HEK293 (cell line): ENCODE measurements around the gene ZNF20.
"Not testable (repeated sequence)": the region's sequence is repeated elsewhere in the genome, so short reads cannot be mapped to it uniquely, and the experiment has no call there.

ENCODE experiments used
- CTCF ChIA-PET: fragments of 350-600 bp; formaldehyde crosslinking; extraction: SDS; loops from one replicate; lab custom pipeline; 2021; ENCODE audit warnings: antibody characterized with exemption; lab: Yijun Ruan, JAX
- POLR2A ChIA-PET: fragments of 300-600 bp; formaldehyde crosslinking; extraction: SDS; loops from one replicate; lab custom pipeline; 2020; ENCODE audit warnings: antibody characterized with exemption, inconsistent platforms; lab: Yijun Ruan, JAX
- H3K27ac ChIP-seq: fragments of 200-500 bp; sonication (Bioruptor generic); 2 replicates; pipeline ENCODE4 v1.5.1; 2014; ENCODE audit warnings: low read depth, low read length, control low read depth, inconsistent platforms; ENCODE audit errors: extremely low read depth
- H3K36me3 ChIP-seq, 2 experiments: fragments of 200-500 bp in 1 of 2; sonication (Bioruptor generic) in 1 of 2; 1 replicate in 1 of 2; 2 replicates in 1 of 2; pipeline ENCODE4 v1.5.1; 2014 to 2017; ENCODE audit warnings: inconsistent platforms in 2 of 2, low read length in 2 of 2; ENCODE audit not compliant: control insufficient read depth in 2 of 2, insufficient read depth in 1 of 2
- H3K4me1 ChIP-seq: fragments of 200-500 bp; sonication (Bioruptor generic); 2 replicates; pipeline ENCODE4 v1.5.1; 2014; ENCODE audit warnings: mild to moderate bottlenecking, low read length, inconsistent platforms; ENCODE audit not compliant: control insufficient read depth, insufficient read depth
- H3K4me3 ChIP-seq: 2 replicates; pipeline ENCODE4 v1.5.1; 2011; ENCODE audit warnings: low read depth, mild to moderate bottlenecking, control low read depth, low read length, moderate library complexity
- H3K9me3 ChIP-seq: fragments of 200-500 bp; sonication (Bioruptor generic); 2 replicates; pipeline ENCODE4 v1.5.1; 2014; ENCODE audit warnings: low read depth, low read length, inconsistent platforms; ENCODE audit not compliant: control insufficient read depth, insufficient read depth
- BCL11A ChIP-seq: fragments of 450-650 bp; formaldehyde crosslinking; IDR thresholded peaks from 2 replicates; pipeline ENCODE4 v1.5.1; 2016; ENCODE audit warnings: low read depth, missing biosample characterization, missing genetic modification characterization
- MZF1 ChIP-seq: fragments of 450-650 bp; formaldehyde crosslinking; IDR thresholded peaks from 2 replicates; pipeline ENCODE4 v1.5.1; 2017; ENCODE audit warnings: missing biosample characterization, missing genetic modification characterization, borderline replicate concordance
- REPIN1 ChIP-seq: fragments of 450-650 bp; formaldehyde crosslinking; IDR thresholded peaks from 2 replicates; pipeline ENCODE4 v1.5.1; 2017; ENCODE audit warnings: missing biosample characterization, missing genetic modification characterization, low read depth
- ZNF121 ChIP-seq: fragments of 450-650 bp; formaldehyde crosslinking; IDR thresholded peaks from 2 replicates; pipeline ENCODE4 v1.5.1; 2016; ENCODE audit warnings: missing biosample characterization, missing genetic modification characterization
- ZNF214 ChIP-seq: fragments of 450-650 bp; formaldehyde crosslinking; IDR thresholded peaks from 2 replicates; pipeline ENCODE4 v1.5.1; 2017; ENCODE audit warnings: missing biosample characterization, mild to moderate bottlenecking, missing genetic modification characterization, borderline replicate concordance
- ZNF221 ChIP-seq: fragments of 450-650 bp; formaldehyde crosslinking; IDR thresholded peaks from 2 replicates; pipeline ENCODE4 v1.5.1; 2017; ENCODE audit warnings: missing biosample characterization, missing genetic modification characterization, borderline replicate concordance
- ZNF248 ChIP-seq: fragments of 450-650 bp; formaldehyde crosslinking; IDR thresholded peaks from 2 replicates; pipeline ENCODE4 v1.5.1; 2017; ENCODE audit warnings: missing biosample characterization, missing genetic modification characterization
- ZNF391 ChIP-seq: fragments of 450-650 bp; formaldehyde crosslinking; IDR thresholded peaks from 2 replicates; pipeline ENCODE4 v1.5.1; 2016; ENCODE audit warnings: low read depth, missing biosample characterization, missing genetic modification characterization, borderline replicate concordance
- ZNF561 ChIP-seq: fragments of 450-650 bp; IDR thresholded peaks from 2 replicates; pipeline ENCODE4 v1.5.1; 2018; ENCODE audit warnings: missing biosample characterization, missing genetic modification characterization, borderline replicate concordance
- ZNF654 ChIP-seq: fragments of 450-650 bp; formaldehyde crosslinking; IDR thresholded peaks from 2 replicates; pipeline ENCODE4 v1.5.1; 2016; ENCODE audit warnings: low read depth, missing biosample characterization, missing genetic modification characterization
- TF ChIP-seq, protein P1 (sequence below): fragments of 450-650 bp; formaldehyde crosslinking; IDR thresholded peaks from 2 replicates; pipeline ENCODE4 v1.5.1; 2016; ENCODE audit warnings: missing biosample characterization, missing genetic modification characterization
- TF ChIP-seq, protein P2 (sequence below): fragments of 450-650 bp; formaldehyde crosslinking; IDR thresholded peaks from 2 replicates; pipeline ENCODE4 v1.5.1; 2016; ENCODE audit warnings: missing biosample characterization, missing genetic modification characterization, low read depth
- TF ChIP-seq, protein P3 (sequence below): fragments of 450-650 bp; formaldehyde crosslinking; IDR thresholded peaks from 2 replicates; pipeline ENCODE4 v1.5.0; 2017; ENCODE audit warnings: missing biosample characterization, missing genetic modification characterization, borderline replicate concordance

ZNF20 gene

DNA sequence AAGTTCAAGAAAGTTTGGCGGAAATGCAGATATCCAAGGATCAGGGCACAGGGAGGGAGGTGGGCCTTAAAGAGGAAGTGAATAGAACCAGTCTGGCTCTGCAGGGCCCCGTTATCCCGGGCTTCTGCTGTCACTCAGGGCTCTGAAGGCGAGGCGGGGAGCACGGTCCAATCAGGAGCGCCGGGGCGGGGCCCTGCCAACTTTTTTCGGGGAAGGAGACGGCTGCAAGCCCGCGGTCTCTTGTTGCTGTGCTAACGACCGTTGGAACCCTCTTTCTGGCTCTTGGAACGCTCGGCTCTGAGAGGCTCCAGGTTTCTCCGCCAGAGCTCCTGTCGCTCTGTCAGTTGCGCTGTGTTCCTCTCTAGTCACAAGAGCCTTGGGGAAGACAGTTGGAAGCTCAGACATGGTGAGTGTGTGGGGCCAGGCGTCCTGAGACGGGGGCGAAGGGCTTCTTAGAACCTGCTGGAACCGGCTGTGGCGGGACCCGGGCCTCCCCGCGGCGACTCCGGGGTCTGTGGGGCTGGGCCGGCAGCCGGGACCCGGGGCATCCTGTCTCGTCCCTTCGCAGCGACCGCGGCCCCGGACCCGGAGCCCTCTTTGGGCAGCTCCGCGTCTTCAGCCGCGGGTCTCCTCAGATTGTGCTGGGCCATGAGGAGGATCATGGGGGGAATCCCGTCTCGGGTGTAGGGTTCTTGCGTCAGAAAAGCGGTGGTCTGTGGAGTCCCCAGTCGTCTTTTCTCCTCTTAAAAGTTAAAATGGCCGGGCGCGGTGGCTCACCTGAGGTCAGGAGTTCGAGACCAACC lies 47.9 kb downstream of the ZNF20 start:
- H3K4me1 ChIP-seq, result no peaks in the 10 kb centered on the region
- peak overlapping the region; percentile 35 for H3K4me3 ChIP-seq
- ChIA-PET CTCF (interaction anchor here (1.2 to 2.6 kb wide), 2 partner anchors 48 to 370 kb away, joined by 3 to 15 read pairs; partner anchors contain the start of gene ZNF20), POLR2A (no interaction called here)
- H3K9me3 ChIP-seq, result no peaks in the 10 kb centered on the region
- H3K27ac ChIP-seq, result no peak overlapping the region
- TF ChIP-seq ZNF391 (tag by site-specific recombination) (no peak), ZNF221 (no peak), REPIN1 (tag by site-specific recombination) (no peak), ZNF214 (tag by site-specific recombination) (no peak), MZF1 (no peak), ZNF248 (no peak), ZNF121 (tag by site-specific recombination) (no peak)
- TF ChIP-seq, protein P1, sequence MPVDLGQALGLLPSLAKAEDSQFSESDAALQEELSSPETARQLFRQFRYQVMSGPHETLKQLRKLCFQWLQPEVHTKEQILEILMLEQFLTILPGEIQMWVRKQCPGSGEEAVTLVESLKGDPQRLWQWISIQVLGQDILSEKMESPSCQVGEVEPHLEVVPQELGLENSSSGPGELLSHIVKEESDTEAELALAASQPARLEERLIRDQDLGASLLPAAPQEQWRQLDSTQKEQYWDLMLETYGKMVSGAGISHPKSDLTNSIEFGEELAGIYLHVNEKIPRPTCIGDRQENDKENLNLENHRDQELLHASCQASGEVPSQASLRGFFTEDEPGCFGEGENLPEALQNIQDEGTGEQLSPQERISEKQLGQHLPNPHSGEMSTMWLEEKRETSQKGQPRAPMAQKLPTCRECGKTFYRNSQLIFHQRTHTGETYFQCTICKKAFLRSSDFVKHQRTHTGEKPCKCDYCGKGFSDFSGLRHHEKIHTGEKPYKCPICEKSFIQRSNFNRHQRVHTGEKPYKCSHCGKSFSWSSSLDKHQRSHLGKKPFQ (tag by site-specific recombination), result no peak
- H3K36me3 ChIP-seq, result no peaks in the 10 kb centered on the region

DNA sequence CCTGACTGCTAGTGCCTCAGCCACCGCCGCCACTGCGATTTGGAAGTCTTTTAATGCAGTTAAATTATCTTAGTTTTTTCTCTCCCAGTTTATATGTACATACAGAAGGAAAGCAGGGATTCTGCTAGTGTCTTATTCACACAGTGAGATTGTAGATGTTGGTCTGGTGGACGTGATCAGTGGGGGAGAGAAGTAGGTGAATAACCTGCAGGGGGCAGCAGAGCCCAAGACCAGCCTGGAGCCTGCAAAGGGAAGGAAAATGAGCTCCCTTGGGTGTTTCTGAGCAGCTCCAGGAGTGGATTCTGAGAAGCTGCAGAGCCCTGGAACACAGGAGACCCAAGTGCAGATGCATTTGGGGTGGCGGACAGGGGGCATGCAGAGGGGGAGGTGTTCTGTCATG lies 49.3 kb downstream of the ZNF20 start:
- CTCF ChIA-PET, result interaction anchor here (0.6 to 2.6 kb wide), 15 partner anchors 10 to 885 kb away, joined by 3 to 15 read pairs (median 4); partner anchors contain the start of genes ZNF20 and ZNF442
- H3K4me1 ChIP-seq, result no peaks in the 10 kb centered on the region
- no peak overlapping the region for H3K27ac ChIP-seq
- TF ChIP-seq ZNF654 (peak; percentile 52), ZNF561 (tag by site-specific recombination) (no peak)
- POLR2A ChIA-PET, result interaction anchor here (1.0 kb wide), 1 partner anchor 50 kb away, joined by 3 read pairs; the partner anchor contains the start of gene ZNF20
- no peaks in the 10 kb centered on the region for H3K9me3 ChIP-seq
- H3K4me3 ChIP-seq, result no peak overlapping the region
- H3K36me3 ChIP-seq, result no peaks in the 10 kb centered on the region

DNA sequence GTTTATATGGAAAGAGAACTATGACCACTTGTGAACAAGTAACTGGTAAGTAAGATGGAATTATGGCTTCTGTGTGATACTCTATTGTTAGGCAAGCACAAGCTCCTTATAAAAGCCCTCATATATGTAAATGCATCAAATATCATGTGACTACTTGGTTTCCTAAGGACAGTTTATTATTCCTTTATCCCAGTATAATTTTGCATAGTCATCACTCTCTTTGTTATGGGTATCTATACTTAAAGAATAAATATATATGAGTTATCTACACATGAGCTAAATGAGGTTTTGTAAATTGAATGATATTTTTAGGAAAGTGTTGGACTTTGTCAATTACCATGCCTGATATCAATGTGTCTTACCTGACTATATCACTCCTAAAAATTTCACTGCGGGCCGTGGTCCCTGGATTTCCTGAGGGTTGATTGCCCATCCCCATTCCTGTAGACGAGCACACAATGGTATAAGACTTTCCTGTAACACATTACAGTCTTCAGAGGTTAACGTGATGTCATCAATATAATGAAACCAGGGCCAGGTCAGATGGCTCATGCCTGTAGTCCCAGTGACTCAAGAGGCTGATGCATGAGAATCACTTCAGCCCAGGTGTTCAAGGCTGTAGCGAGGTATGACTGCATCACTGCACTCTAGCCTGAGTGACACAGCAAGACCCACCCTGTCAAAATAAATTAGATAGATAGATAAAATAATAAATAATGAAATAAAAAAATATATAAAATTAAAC lies 54.9 kb downstream of the ZNF20 start:
- no peaks in the 10 kb centered on the region for H3K36me3 ChIP-seq
- CTCF ChIA-PET, result no interaction called here
- H3K4me1 ChIP-seq, result no peaks in the 10 kb centered on the region
- H3K27ac ChIP-seq, result no peak overlapping the region
- no peaks in the 10 kb centered on the region for H3K9me3 ChIP-seq
- H3K4me3 ChIP-seq, result no peak overlapping the region
- POLR2A ChIA-PET, result no interaction called here
- TF ChIP-seq, protein P2, sequence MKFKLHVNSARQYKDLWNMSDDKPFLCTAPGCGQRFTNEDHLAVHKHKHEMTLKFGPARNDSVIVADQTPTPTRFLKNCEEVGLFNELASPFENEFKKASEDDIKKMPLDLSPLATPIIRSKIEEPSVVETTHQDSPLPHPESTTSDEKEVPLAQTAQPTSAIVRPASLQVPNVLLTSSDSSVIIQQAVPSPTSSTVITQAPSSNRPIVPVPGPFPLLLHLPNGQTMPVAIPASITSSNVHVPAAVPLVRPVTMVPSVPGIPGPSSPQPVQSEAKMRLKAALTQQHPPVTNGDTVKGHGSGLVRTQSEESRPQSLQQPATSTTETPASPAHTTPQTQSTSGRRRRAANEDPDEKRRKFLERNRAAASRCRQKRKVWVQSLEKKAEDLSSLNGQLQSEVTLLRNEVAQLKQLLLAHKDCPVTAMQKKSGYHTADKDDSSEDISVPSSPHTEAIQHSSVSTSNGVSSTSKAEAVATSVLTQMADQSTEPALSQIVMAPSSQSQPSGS (tag by site-specific recombination), result peak; percentile 21; the same call in 1 of the 2 replicates
- TF ChIP-seq, protein P3, sequence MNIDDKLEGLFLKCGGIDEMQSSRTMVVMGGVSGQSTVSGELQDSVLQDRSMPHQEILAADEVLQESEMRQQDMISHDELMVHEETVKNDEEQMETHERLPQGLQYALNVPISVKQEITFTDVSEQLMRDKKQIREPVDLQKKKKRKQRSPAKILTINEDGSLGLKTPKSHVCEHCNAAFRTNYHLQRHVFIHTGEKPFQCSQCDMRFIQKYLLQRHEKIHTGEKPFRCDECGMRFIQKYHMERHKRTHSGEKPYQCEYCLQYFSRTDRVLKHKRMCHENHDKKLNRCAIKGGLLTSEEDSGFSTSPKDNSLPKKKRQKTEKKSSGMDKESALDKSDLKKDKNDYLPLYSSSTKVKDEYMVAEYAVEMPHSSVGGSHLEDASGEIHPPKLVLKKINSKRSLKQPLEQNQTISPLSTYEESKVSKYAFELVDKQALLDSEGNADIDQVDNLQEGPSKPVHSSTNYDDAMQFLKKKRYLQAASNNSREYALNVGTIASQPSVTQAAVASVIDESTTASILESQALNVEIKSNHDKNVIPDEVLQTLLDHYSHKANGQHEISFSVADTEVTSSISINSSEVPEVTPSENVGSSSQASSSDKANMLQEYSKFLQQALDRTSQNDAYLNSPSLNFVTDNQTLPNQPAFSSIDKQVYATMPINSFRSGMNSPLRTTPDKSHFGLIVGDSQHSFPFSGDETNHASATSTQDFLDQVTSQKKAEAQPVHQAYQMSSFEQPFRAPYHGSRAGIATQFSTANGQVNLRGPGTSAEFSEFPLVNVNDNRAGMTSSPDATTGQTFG (tag by site-specific recombination), result no peak
- TF ChIP-seq BCL11A (tag by site-specific recombination), result no peak

DNA sequence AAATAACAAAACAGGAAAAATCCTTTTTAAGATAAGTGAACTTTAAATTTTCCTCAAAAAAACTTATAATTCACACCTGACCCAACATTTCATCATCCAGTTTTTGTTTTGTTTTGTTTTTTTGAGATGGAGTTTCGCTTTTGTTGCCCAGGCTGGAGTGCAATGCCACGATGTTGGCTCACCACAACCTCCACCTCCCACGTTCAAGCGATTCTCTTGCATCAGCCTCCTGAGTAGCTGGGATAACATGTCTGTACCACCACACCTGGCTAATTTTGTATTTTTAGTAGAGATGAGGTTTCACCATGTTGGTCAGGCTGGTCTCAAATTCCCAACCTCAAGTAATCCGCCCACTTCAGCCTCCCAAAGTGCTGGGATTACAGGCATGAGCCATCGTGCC lies 56.8 kb downstream of the ZNF20 start:
- H3K4me1 ChIP-seq, CTCF ChIA-PET, H3K27ac ChIP-seq, H3K4me3 ChIP-seq, H3K9me3 ChIP-seq, H3K36me3 ChIP-seq, POLR2A ChIA-PET: not testable (repeated sequence)
